ENCODE data around the gene PXDN.

GRCh38 chr2:1605102-1606045 lies 138.9 kb downstream of the PXDN start:
- TF ChIP-seq, protein P1, sequence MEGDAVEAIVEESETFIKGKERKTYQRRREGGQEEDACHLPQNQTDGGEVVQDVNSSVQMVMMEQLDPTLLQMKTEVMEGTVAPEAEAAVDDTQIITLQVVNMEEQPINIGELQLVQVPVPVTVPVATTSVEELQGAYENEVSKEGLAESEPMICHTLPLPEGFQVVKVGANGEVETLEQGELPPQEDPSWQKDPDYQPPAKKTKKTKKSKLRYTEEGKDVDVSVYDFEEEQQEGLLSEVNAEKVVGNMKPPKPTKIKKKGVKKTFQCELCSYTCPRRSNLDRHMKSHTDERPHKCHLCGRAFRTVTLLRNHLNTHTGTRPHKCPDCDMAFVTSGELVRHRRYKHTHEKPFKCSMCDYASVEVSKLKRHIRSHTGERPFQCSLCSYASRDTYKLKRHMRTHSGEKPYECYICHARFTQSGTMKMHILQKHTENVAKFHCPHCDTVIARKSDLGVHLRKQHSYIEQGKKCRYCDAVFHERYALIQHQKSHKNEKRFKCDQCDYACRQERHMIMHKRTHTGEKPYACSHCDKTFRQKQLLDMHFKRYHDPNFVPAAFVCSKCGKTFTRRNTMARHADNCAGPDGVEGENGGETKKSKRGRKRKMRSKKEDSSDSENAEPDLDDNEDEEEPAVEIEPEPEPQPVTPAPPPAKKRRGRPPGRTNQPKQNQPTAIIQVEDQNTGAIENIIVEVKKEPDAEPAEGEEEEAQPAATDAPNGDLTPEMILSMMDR (IDR thresholded peaks at IDR 0.05; ENCODE audit: low read length): no peak
- TF ChIP-seq EZH2phosphoT487 (IDR thresholded peaks at IDR 0.05; ENCODE audit: low read length): no peak
- TF ChIP-seq EZH2 (optimal IDR thresholded peaks at IDR 0.05; ENCODE audit: low read depth, low read length): no peak

Measured in MM.1S (cell line).